ENCODE data around the gene GRID1.

Gene GRID1

DNA sequence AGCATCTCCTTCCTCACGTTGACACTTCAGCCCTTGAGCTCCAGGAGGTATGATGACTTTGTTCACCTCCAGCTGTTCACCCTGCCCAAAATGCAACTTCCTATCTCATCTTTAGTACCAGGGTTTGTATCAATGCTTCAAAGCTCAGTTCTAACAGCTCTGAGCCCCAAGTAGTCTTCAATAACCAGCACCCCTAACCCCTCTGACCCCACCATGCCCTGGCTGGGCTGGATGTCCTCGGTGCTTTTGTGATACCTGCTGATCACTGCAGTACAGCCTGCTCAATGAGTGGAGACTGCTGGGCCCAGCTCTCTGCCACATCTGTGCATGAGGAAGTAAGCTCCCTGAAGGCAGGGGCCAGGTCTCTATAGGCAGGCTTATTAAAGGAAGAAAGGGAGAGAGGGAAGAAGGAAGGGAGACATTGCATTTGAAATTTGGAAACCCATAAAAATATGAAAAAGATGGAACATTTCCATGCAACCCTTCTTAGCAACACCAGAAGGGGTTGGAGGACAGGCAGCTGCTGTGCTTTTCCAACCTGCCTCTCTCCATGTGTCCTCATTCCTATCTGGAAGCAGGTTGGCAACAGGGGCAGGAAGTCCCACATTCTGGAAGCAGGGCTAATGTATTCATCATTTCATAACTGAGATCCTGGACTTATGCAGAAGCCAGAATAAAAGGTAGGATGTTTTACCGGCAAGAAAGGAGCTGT is 756.1 kb downstream of the GRID1 start:
- peak in 1 of 58 donors; percentile 40 for DNase-seq

DNA sequence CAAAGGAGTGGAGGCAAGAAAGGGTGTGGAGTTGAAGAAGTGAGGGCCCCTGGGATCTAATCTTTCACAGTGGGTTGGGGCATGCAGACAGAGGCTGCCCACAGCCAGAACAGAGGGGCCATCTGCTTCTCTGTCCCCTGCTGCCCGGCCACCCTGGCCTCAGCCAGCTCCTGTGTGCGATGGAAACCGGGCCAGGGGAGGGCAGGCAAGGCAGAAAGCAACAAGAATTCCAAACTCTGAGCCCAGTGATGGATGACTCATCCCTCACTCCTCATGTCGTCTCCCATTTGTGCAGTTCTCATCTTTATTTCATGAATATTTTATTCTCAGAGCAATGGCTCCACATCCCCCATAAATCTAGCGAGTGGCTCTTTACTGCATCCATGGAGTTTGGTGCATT is 757.1 kb downstream of the GRID1 start:
- peak in 1 of 58 donors; percentile 14 for DNase-seq

DNA sequence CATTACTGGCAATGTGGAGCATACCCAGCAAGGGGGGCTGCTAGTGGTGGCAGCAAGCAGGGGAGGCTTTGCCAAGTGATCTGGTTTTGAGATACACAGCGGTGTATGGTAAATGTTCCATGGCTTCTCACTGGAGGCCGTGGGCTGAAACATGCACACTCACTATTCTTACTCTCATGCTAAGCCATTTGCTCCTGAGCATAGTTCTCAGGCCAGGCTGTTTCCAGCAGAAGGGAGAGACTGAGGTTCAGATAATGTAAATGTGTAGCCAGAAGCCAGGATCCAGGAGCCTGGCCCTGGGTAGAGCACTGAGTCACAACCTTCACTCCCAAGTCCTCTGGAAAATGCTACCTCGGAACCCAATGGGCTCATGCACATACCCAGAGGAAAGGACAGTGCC is 757.9 kb downstream of the GRID1 start:
- no peak for DNase-seq

DNA sequence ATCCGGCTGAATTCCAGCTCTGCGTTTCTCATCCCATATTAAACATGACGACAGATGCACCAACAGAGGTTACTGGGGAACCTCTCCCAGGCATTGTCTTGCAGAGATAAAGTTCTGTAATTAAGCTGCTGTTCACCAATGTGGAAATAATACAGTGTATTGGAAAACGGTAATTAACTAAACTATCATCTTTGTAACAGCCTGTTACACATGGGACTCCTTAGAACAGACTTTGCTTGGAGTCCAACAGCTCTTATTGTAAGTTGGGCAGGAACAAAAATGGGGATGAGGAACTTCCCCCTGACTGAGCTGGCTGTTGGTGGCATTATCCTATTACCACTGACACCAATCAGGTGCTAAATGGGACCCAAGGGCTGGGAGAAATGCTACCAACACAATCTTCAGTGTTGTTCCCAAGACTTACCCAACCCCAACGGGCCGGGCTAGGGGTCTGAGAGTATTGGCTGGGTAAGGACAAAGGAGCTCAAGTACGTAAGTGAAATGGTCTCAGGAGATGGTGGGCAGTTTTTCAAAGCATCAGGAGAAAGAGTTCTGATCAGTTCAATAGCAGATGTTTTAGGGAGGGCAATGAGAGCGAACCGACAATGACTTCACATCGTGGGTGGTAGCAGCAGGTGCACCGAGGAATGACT is 759.4 kb downstream of the GRID1 start:
- DNase-seq, result no peak

DNA sequence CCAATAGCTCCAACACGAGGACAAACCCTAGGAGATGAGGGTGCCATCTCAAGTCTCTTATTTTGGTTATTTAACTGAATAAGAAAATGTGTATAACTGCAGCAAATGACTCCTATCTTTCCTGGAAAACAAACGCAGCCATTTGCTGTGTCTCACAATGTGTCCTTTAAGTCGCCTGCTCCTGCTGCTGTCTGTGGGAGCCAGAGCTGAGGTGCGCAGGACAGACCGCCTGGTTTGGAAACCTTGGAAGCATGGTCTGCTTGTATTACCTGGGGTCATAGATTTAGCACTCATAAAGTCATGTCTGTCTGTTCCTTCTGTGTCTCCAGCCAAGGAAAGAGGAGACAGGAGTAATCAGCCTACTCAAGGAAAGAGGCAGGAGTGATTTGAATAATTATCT is 760.2 kb downstream of the GRID1 start:
- DNase-seq, result no peak

DNA sequence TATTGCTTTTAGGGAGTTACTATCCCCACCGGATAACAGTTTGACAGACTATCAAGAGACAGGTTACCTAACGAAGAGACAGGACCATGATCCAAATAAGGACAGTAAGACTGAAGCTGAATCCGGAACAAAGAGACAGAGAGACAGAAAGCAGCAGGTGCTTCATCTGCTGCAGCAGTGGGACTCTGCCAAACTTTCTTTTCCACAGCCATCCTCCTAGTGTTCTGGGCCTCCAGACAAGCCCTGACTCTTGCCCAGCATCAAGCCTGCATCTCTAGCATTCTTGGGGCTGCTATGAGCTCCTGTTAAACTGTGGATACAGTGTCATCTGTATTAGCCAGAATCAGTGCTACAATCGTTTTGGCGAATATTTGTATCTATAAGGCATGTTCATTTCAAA is 761.7 kb downstream of the GRID1 start:
- DNase-seq, result no peak

DNA sequence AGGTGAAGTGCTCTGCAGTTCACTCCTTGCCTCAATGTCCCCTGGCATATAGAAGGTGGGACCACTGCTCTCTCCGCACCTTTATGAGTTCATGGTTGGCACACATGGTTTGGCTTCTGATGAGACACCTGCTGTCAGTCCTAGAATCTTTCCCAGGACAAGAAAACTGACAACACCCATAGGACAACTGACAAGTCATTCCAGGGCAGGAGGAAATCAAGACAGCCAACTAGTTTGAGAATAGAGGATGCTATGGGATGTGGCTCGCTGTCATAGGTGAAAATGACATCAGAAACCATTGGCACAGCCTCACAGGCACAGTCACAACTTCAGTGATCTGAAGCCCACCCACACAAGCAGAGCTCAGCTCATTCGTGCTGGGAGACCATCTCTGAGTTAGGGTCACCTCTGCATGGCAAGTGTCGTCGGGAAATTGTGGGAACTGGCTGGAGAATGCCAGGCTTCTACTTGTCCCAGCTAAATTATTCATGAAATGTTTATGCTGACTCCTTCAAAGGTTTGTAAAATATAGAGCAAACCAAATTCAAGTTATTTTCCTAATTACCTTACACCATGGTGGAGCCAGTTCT is 762.4 kb downstream of the GRID1 start:
- DNase-seq, result no peak

DNA sequence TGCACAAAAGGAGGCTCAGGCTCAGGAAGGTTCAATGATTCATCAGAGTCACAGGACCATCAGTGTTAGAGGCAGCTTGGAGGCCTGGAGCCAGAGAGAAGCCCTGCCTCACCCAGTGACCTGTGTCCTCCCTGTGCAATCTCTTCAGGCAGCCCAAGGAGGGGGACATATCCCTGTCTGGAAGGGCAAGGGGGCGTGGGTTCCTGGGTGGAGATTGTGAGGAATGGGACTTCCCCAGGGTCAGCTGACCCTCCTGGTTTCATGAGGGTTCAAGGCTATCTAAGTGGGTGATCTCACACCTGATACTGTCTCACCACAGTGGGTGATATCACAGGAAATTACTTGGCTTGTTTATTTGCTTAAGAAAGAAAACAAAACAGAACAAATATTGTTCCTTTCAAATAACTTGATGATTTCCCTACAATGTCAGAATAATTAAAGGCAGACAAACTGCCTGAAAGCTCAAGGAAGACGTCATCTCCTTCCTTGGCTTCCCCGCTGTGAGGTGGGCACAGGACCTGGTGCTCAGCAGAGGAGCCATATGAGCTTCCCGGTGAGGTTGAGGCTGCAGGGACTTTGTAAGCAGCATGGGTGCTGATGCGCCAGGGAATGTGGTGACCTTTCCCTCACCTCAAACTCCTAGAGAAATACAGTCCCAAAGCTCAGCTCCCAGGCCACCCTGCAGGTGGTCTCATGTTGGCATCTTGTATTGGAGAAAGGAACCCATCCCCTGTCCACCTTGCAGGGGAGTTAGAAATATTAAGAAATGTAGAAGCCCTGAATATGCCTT is 763.2 kb downstream of the GRID1 start:
- DNase-seq, result no peak

DNA sequence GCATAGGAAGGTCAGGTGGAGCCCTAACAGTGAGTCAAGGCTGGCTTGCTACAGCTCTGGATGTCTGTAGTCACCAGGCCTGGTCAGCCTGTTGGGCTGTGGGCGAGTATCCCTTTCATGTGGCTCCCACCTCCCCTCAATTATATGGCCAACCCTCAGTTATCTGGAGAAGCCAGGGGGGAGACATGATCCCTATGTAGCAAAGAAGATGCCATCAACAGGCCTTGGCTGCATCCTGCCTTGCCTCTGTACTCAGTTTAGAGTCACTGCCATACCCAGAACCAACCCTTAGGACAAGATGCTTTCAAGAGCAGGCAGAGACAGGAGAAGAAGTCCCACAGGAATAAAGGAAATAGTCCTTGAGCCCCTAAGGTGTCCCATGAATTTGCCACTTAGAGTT is 763.9 kb downstream of the GRID1 start:
- DNase-seq, result no peak

DNA sequence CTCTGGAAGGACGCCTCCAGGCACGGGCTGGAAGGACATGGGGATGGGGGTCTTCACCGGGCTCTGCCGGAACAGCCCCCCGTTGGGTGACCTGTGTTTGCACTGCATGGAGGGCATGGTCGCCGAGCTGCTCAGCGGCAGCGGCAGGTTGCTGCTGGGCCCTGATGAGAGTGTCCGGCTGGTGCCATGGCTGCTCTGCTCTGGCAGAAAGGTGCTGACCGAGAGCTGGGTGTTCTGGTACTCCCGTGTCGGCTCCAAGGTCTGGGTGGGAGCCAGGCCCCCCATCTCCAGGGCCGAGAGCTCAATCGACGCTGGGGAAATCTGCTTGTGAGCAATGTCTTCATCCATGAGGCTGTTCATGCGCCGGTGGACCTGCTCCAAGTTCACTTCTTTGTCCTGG is 764.3 kb downstream of the GRID1 start:
- DNase-seq, result no peak

DNA sequence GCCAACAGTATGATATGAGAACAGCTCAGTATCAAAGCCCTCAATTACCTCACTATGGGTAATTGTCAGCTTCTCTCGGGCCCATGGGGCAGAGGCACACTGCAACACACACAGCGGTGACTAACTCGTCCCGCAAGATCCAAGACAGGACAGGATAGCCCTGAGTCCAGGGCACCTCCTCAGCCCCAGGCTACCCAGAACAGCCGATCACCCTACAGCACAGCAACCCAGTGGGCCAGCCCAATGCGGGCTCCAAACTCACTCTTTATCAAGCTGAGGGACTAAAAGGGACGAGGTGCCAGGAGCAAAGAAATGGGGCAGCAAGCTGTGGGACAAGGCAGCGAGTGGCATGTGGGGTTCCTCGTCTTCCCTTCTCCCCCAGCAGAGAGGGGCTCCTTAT is 765.1 kb downstream of the GRID1 start:
- no peak for DNase-seq

DNA sequence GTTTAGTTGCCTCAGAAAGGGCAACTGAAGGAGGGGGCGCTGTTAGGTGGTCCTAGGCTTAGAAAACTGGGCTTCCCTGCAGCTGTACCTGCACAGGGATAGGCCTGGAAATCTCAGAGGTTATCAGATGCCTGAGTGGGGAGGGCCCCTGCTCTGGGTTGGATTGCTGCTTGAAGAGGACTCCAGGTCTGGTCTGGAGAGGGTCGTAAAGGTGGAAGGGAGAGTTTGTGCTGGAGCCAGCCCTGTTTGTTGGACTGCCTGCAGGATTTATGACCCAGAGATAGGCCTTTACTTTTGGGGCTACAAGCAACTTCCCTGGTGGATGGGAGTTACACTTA is 765.9 kb downstream of the GRID1 start:
- DNase-seq, result no peak

DNA sequence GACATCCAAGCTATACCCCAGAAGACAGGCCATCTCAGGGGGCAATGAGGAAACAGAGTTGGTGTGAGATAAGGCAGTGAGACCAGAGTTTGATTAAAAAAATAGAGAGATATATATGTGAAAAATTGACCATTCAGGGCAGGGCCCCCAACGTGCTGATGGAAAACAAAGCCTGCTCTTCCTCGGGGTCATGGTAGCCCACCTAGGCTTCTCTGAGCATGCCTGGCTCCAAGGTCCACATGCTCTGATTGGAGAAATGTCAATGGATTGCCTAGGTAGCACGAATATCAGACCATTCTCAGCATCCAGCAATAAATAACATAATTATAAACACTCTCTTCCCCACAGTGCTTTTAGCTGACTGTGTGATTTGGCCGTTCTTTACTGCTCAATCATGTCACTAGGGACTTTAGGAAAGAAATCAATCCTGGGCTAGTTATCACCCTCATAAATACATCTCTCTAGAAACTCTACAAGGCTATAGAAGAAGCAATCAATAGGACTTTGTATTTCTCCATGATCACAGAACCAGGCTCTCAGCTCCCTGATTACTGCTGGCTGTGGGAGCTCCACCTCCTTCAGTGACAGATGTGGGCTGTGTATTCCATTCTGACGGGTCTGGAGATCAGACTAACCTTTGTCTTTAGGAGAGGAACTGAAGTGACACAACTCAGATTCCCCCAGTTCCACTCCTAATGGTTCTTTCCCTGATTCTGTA is 766.4 kb downstream of the GRID1 start:
- DNase-seq, result peak in 11 of 58 donors; percentile 9 to 71 (median 38)

DNA sequence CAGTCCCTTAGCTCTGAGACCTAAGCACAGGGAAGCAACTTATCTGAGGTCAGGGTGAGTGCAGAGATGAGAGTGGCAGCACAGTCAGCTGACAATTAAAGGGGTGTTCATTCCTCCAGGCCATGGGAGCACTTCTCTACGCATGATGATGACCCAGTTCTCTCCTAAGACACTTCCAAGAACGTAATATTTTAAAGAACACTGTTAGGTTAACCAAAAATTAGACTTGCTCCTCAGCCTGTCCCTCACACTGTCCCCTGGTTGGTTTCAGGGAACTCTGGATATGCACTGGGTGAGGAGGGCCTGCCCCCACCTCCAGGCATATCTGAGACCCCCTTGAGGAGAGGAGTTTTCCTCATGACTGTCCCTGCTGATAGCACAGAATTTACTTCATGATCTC is 767.5 kb downstream of the GRID1 start:
- no peak for DNase-seq

DNA sequence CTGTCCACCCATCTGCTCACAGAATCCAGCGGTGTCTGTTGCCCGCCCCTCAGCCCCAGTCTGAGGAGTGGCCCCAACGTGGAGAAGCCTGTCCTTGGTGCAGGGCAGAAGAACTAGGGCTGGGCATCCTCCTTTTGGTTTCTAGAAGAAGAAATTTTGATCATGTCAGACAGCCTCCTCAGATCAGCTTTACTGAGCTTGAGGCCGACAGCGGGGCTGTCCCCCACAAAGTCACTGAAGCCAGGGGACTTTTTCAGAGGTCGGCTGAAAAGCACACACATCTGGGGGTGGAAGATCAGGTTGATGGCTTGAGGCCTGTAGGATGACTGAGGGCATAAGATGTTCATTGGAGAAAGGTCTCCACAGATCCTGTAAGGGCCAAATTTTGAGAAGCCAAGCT is 767.9 kb downstream of the GRID1 start:
- DNase-seq, result no peak

DNA sequence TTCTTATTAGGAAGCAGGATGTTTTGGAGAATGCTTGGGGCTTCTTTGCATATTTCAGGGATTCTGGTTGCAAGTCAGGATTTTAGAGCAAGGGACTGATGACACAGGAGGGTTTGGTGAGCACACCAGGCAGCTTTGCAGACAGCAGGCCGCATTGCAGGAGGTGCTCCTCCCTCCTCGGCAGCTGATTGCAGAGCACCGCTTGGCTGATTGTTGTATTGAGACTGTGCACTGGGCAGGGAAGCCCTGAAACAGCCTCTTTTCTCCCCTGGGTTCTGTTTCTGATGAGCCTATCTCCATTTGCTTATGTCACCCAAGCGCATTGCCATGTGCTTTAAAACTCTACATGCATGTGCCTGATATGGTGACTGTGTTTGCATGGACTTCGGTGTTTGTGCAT is 769.6 kb downstream of the GRID1 start:
- peak in 1 of 58 donors; percentile 11 for DNase-seq

DNA sequence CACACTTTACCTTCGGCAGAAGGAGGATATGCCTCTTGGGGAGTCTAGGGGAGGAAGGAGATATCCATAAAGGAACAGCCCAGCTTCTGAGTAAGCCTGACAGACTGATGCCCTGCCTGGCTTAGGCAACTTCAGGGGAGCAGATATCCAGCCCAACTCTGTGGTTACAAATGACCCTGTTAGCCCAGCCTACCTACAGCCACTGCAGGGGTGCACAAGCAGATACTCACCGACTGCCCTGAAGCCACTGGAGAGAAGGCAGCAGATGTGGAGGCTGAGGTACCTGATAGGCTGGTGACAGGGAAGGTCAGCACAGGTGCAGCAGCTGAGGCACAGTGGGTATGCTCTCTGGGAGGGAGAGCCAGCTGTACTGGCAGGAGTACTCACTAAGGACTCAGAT is 770.2 kb downstream of the GRID1 start:
- DNase-seq, result no peak

DNA sequence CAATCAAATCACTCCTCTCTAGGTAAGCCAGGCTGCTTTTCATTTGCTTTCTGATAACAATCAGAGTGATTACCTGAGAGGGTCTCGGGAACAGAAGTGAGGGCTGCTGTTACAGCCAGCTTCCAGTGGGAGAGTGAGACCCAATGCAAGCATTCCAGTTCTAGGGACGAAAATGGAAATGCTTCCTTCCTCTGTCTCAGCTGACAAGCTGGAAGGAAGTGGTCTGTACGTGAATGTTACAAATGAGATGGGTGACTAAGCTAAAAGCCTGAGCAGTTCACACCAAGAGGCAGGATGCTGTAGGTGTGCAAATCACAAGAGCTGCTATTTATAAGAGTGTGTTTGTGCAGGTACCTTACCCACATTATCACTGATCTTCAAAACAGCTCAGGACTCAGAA is 772.4 kb downstream of the GRID1 start:
- no peak for DNase-seq

DNA sequence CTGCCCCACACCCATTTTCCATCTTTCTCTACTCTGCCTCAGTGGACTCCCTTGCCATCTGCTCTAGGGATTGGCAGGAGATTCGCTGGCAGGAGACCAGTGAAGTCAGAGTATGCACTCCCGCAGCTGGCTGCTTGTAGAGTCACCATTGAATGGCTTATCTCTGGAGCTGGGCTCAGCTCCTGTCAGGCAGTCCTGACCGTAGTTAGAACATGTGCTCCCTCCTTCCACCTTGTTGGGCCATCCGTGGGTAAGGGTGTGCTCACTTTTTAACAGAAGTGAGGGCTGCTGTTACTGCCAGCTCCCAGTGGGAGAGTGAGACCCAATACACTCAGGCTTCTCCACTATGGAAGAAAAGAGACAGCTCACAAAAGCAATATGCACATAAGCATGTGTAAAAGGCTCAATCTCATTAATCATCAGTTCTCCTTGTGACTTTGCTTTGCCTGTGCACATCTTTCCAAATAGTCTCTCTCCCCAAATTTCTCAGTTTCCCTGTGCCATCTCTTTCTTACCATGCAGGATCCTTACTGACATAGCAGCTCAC is 773.3 kb downstream of the GRID1 start:
- DNase-seq, result peak in 1 of 58 donors; percentile 12

DNA sequence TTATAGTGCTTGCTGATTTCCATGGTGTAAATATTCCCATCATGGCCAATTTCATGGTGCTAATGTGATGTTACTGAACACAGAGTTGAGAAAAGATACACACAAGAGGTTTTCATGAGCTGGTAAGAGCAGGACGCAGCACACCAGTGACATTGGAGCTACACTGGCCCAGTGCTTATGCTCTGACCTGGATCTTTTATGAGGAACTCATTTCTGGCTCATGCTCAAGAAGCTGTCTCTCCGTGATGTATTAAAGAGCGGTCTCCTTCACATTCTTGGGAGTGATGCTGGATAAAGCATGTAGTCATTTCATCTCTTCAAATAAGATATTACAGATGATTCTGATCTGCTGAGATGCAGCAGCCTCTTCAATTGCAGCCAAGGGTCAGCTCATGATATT is 785.2 kb downstream of the GRID1 start:
- DNase-seq, result no peak

DNA sequence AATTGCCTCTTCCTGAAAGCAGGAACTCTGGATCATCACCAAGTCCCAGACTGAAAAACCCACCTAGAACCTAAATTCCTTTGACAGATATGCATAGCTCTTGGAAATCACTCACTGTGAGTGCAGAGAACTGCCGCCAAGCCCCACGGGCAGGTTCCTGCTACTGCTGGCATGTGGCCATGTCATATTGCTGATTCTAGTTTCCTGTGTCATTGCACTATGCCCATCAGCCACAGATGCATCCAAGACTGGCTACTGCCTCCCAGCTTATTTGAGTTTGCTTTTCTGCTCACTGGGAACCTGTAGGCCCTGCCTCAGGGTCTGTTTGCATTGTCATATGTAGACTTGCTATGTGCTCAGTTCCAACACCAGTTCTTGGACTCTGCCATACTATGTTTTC is 786.0 kb downstream of the GRID1 start:
- no peak for DNase-seq
